K562 (cell line): ENCODE measurements around the gene LRRC43. TPM values are rescaled to one million over a fixed set of nuclear protein-coding genes. Genes with fewer than 3 reads are reported as not detected.
A peak's percentile ranks its signal among the peaks of the same experiment; 100 is the strongest.

Experiments used
- ATAC-seq: fragments of 200-7000 bp; cut with Tn5 transposase; 3 replicates; pipeline ENCODE4 v1.9.1; 2020; ENCODE audit warnings: moderate library complexity
- BruUV-seq: library from RNA; stranded (reverse); fragments of 400-500 nt; replicated peaks from 2 replicates; lab custom pipeline; 2021; lab: Mats Ljungman, UMichigan
- CTCF ChIA-PET: fragments of 300-600 bp; formaldehyde crosslinking; extraction: SDS; loops from one replicate; lab custom pipeline; 2021; ENCODE audit warnings: low intra/inter-chr PET ratio; lab: Yijun Ruan, JAX
- POLR2A ChIA-PET: fragments of 300-600, 350-650 bp; sonication (Branson Sonifier 250); formaldehyde crosslinking; extraction: SDS; loops from one replicate; lab custom pipeline; 2021; ENCODE audit warnings: antibody characterized with exemption, inconsistent platforms; lab: Yijun Ruan, JAX
- DNase-seq, 4 experiments: peaks; one replicate each; pipeline versions ENCODE4 v3.0.0 to v3.0.0-alpha.2; 2011 to 2018; ENCODE audit warnings: low spot score in 3 of 4, mixed read lengths in 3 of 4; ENCODE audit errors: extremely low read depth in 1 of 4
- FAIRE-seq: peaks from 2 replicates; lab custom pipeline; 2011; peaks lifted over from hg19 to GRCh38; lab: Jason Lieb, UNC
- H2AFZ ChIP-seq: 2 replicates; pipeline ENCODE4 v1.6.0; 2011; ENCODE audit warnings: low read depth, low read length, control low read depth, inconsistent platforms
- H3K27ac ChIP-seq: fragments of 200-600 bp; 3 replicates; pipeline ENCODE4 v1.8.0; 2011; ENCODE audit warnings: low read depth, mild to moderate bottlenecking, control low read depth, inconsistent platforms, low read length, moderate library complexity, mixed read lengths; ENCODE audit errors: extremely low read depth
- H3K27me3 ChIP-seq, 2 experiments: fragments of 300-600 bp in 1 of 2; 2 replicates in 1 of 2; 3 replicates in 1 of 2; pipeline versions ENCODE4 v1.6.0 to v1.8.0; 2011; ENCODE audit warnings: inconsistent platforms in 2 of 2, low read length in 2 of 2, mild to moderate bottlenecking in 1 of 2, mixed read lengths in 1 of 2, moderate library complexity in 1 of 2; ENCODE audit not compliant: control insufficient read depth in 2 of 2, insufficient read depth in 2 of 2
- H3K36me3 ChIP-seq: fragments of 300-600 bp; 3 replicates; pipeline ENCODE4 v1.8.0; 2011; ENCODE audit warnings: mild to moderate bottlenecking, low read length, inconsistent platforms; ENCODE audit not compliant: control insufficient read depth, insufficient read depth
- H3K4me1 ChIP-seq, 2 experiments: fragments of 200-600 bp in 1 of 2; replicated peaks in 1 of 2; 2 replicates in 1 of 2; 3 replicates in 1 of 2; pipeline versions ENCODE4 v1.5.1 to v1.8.0; 2011; ENCODE audit warnings: inconsistent platforms in 2 of 2, low read length in 2 of 2, mild to moderate bottlenecking in 1 of 2, mixed read lengths in 1 of 2, moderate library complexity in 1 of 2; ENCODE audit not compliant: control insufficient read depth in 2 of 2, insufficient read depth in 2 of 2
- H3K4me2 ChIP-seq: 2 replicates; pipeline ENCODE4 v1.6.1; 2011; ENCODE audit warnings: low read length, control low read depth, inconsistent platforms, mixed read lengths; ENCODE audit not compliant: insufficient read depth
- H3K4me3 ChIP-seq: fragments of 200-600 bp; sonication (generic), shearing (Covaris generic); 2 replicates; pipeline ENCODE4 v1.5.1; 2016; ENCODE audit warnings: control low read depth, inconsistent platforms
- H3K79me2 ChIP-seq: fragments of 200-600 bp; 3 replicates; pipeline ENCODE4 v1.8.0; 2011; ENCODE audit warnings: low read length, inconsistent platforms; ENCODE audit not compliant: control insufficient read depth, insufficient read depth
- H3K9ac ChIP-seq, 2 experiments: 2 replicates each; pipeline versions ENCODE4 v1.6.0 to v1.6.1; 2011; ENCODE audit warnings: low read depth in 2 of 2, low read length in 2 of 2, control low read depth in 1 of 2, inconsistent platforms in 1 of 2, mild to moderate bottlenecking in 1 of 2, mixed read lengths in 1 of 2; ENCODE audit not compliant: insufficient read depth in 1 of 2
- H3K9me1 ChIP-seq: one replicate; pipeline ENCODE4 v1.6.0; 2011; ENCODE audit warnings: inconsistent platforms, mild to moderate bottlenecking, low read length, moderate library complexity; ENCODE audit not compliant: control insufficient read depth, insufficient read depth
- H3K9me3 ChIP-seq: replicated peaks from 2 replicates; pipeline ENCODE4 v1.5.1; 2011; ENCODE audit warnings: low read depth, low read length, inconsistent platforms; ENCODE audit not compliant: control insufficient read depth, insufficient read depth
- H4K20me1 ChIP-seq: replicated peaks from 2 replicates; pipeline ENCODE4 v1.6.1; 2011; ENCODE audit warnings: low read length, inconsistent platforms, mixed read lengths; ENCODE audit not compliant: control insufficient read depth, insufficient read depth
- ARHGAP35 ChIP-seq: fragments of 450-650 bp; IDR thresholded peaks from 2 replicates; pipeline ENCODE4 v1.6.1; 2018; ENCODE audit not compliant: partially characterized antibody
- ATF3 ChIP-seq, 2 experiments: fragments of 450-650 bp in 1 of 2; sonication (generic) in 1 of 2; formaldehyde crosslinking in 1 of 2; IDR thresholded peaks in 1 of 2; conservative IDR thresholded peaks in 1 of 2; 2 replicates each; pipeline versions ENCODE4 v1.6.1 to v1.8.1; 2016 to 2023; ENCODE audit warnings: mild to moderate bottlenecking in 2 of 2, moderate library complexity in 2 of 2, inconsistent platforms in 1 of 2, missing genetic modification reagents in 1 of 2
- FOSL1 ChIP-seq: fragments of 200-800 bp; sonication (Bioruptor generic); conservative IDR thresholded peaks from 2 replicates; pipeline ENCODE4 v1.6.1; 2016; ENCODE audit warnings: missing genetic modification characterization, missing compliant biosample characterization
- JUND ChIP-seq, 2 experiments: IDR thresholded peaks; 2 replicates in 1 of 2; 3 replicates in 1 of 2; pipeline ENCODE4 v1.6.1; 2011; ENCODE audit warnings: borderline replicate concordance in 2 of 2, low read depth in 2 of 2, low read length in 2 of 2, improper control_type of control experiment in 1 of 2, missing biosample characterization in 1 of 2, missing genetic modification characterization in 1 of 2, missing genetic modification reagents in 1 of 2
- NRF1 ChIP-seq, 2 experiments: fragments of 450-650 bp; IDR thresholded peaks in 1 of 2; conservative IDR thresholded peaks in 1 of 2; 2 replicates each; pipeline ENCODE4 v1.6.1; 2014; ENCODE audit warnings: mild to moderate bottlenecking in 2 of 2
- ZBTB49 ChIP-seq: sonication (generic); formaldehyde crosslinking; IDR thresholded peaks from 2 replicates; pipeline ENCODE4 v1.8.0; 2022; ENCODE audit warnings: missing genetic modification reagents, mild to moderate bottlenecking, borderline replicate concordance
- ZKSCAN8 ChIP-seq: fragments of 200-800 bp; sonication (Bioruptor generic); IDR thresholded peaks from 2 replicates; pipeline ENCODE4 v1.6.1; 2016; ENCODE audit warnings: missing genetic modification characterization, missing compliant biosample characterization
- ZNF699 ChIP-seq: fragments of 250-450 bp; sonication (Bioruptor Pico); IDR thresholded peaks from 2 replicates; pipeline ENCODE4 v1.8.0; 2021; ENCODE audit warnings: mild to moderate bottlenecking, moderate library complexity; ENCODE audit not compliant: insufficient replicate concordance
- ZNF780A ChIP-seq: fragments of 250-450 bp; sonication (Bioruptor Pico); IDR thresholded peaks from 2 replicates; pipeline ENCODE4 v1.5.0; 2021; ENCODE audit warnings: mild to moderate bottlenecking
- WGBS: fragments of 100-300 bp; shearing (Covaris generic); methylation state at CpG from one replicate; pipeline ENCODE4 v1.1.6; 2016; ENCODE audit warnings: low coverage, mixed read lengths; ENCODE audit not compliant: insufficient coverage; ENCODE audit errors: missing lambda C conversion rate; 5-methylcytosine and 5-hydroxymethylcytosine counted together
- in situ Hi-C: fragments of 300-500 bp; cut with MboI; formaldehyde crosslinking; loops from 4 replicates; pipeline ENCODE4 v1.15.0; 2018; ENCODE audit warnings: inconsistent platforms, mixed read lengths
- intact Hi-C: fragments of 100-400 bp; cut with micrococcal nuclease; formaldehyde crosslinking; loops from 2 replicates; pipeline ENCODE4 v1.14.2; 2022
- polyA plus RNA-seq, 8 experiments: library from polyadenylated mRNA; depleted of rRNA in 4 of 8; stranded (reverse) in 5 of 8; unstranded in 3 of 8; fragments of >200 nt; fragmentation: Nextera tagmentation in 2 of 8; fragmentation: Illumina TruSeq in 1 of 8; extraction: Ambion mirVana in 2 of 8; extraction: Trizol in 1 of 8; gene quantifications; 2 replicates each; pipeline versions ENCODE4 v1.2.1 to v1.2.3, GENCODE V29; 2011 to 2014; ENCODE audit warnings: inconsistent platforms in 1 of 8, missing spikeins in 1 of 8
- total RNA-seq, 7 experiments: library from RNA; depleted of rRNA in 6 of 7; stranded (reverse); fragments of >200 nt in 6 of 7; fragmentation: Illumina TruSeq in 2 of 7; extraction: Trizol in 2 of 7; gene quantifications; 2 replicates each; pipeline versions ENCODE4 v1.2.1 to v1.2.3, GENCODE V29; 2011 to 2021; ENCODE audit warnings: low replicate concordance in 1 of 7
- TF ChIP-seq, protein P1 (sequence below): fragments of 250-450 bp; sonication (Bioruptor Pico); IDR thresholded peaks from 2 replicates; pipeline ENCODE4 v1.9.0; 2021; ENCODE audit warnings: mild to moderate bottlenecking

LRRC43 gene
- total and polyA plus RNA-seq, 9 of the 15 experiments (the other 6 are each of a cell fraction or from before 2014, with no cell fraction given): 0.19 TPM; not detected in 8

DNA sequence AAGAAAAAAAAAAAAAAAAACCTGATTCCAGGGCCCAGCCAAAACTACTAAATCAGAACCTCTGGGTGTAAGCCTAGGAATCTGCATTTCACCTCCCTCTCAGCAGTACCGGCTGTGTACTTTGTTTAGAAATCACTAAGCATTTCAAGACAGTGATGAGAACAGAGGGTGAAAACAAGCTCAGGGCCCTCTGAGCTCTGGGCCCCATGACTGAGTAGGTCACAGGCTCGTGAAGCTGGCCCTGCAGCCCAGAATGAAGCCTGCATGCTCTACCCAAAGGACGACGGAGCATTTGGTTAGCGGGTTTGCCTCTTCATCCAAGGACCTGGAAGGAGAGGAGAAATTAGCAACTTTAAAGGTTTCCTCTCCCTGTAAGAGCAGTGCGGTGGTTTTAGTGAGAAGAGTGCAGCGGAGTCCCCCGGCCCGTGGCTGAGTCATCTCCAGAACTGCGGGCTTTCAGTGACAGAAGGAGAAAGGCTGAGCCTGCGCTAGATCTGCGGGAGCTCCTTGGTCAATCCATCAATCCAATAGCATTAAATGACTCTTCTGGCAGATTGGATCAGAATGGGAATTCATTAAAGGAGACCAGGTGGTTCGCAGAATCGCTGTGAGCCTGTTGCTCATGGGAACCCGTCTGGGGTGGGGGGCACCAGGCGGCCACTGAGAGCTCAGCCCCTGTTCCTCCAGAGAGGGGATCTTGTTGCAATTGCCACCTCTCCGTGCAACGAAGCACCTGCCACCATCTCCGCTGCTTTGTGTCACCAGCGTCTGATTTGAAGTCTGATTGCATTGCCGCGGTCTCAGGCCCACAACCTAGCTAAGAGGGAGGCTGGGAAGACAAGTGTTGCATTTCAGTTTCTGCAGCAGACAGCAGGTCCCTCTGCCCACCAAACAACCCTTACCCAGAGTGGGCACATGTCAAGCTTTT lies 16.2 kb upstream of the LRRC43 start:
- 19% methylated on average over 22 of the region's 22 CpGs for WGBS
- Histone ChIP-seq H2AFZ (peak overlapping the region; percentile 33; the same call in 1 of the 2 replicates), H3K27ac (no peak overlapping the region), H3K9me1 (no peaks in the 10 kb centered on the region), H3K4me3 (no peak overlapping the region), H3K4me1 (no peaks in the 10 kb centered on the region; a peak in 1 of 5 replicates), H3K4me2 (no peak overlapping the region), H3K9me3 (no peaks in the 10 kb centered on the region), H3K27me3 (peaks cover 19 to 31% of the 10 kb centered on the region in 2 experiments; a peak in 4 of 5 replicates), H3K79me2 (no peaks in the 10 kb centered on the region), H3K9ac (no peak overlapping the region), H4K20me1 (no peaks in the 10 kb centered on the region), H3K36me3 (no peaks in the 10 kb centered on the region)
- in situ Hi-C loops: no loop called here
- intact Hi-C loops: no loop called here
- CTCF ChIA-PET: no interaction called here
- ATAC-seq: peak; percentile 67
- POLR2A ChIA-PET: interaction anchor here (0.6 to 1.3 kb wide), 5 partner anchors 9 to 39 kb away, joined by 3 to 5 read pairs (median 4); partner anchors contain the start of gene LRRC43
- peak in 1 of 4 experiments; percentile 11 for DNase-seq
- BruUV-seq: no TSS peak
- no peak for FAIRE-seq
- TF ChIP-seq, protein P1, sequence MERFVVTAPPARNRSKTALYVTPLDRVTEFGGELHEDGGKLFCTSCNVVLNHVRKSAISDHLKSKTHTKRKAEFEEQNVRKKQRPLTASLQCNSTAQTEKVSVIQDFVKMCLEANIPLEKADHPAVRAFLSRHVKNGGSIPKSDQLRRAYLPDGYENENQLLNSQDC (CRISPR knock-in tag): no peak
- TF ChIP-seq ZNF780A (CRISPR knock-in tag): no peak
- 0 out of 2 replicates have a peak, but pooled peaks have one; percentile 20 for TF ChIP-seq FOSL1
- no peak for TF ChIP-seq ZNF699
- TF ChIP-seq ZBTB49 (CRISPR knock-in tag): no peak
- TF ChIP-seq ATF3 (IDR thresholded peaks at IDR 0.05): peak; percentile 23; the same call in 1 of the 2 replicates
- TF ChIP-seq ATF3 (CRISPR knock-in tag; conservative IDR thresholded peaks at IDR 0.05): no peak
- no peak for TF ChIP-seq ZKSCAN8 (CRISPR knock-in tag)
- TF ChIP-seq ARHGAP35: no peak
- TF ChIP-seq JUND (IDR thresholded peaks at IDR 0.05; ENCODE audit: borderline replicate concordance, low read depth, low read length): 0 out of 2 replicates have a peak, but pooled peaks have one; percentile 4
- TF ChIP-seq JUND (tag; IDR thresholded peaks at IDR 0.05; ENCODE audit: borderline replicate concordance, low read depth, low read length): no peak
- peak; percentile 38 to 54; a peak in 3 of 4 replicates for TF ChIP-seq NRF1 (conservative IDR thresholded peaks at IDR 0.05 in 1 of 2, IDR thresholded peaks at IDR 0.05 in 1 of 2)
- TF ChIP-seq, all 486 proteins: peak for 4
